GM13976 (cell line): ENCODE results near the gene VPS4B.
"Not testable (repeated sequence)": the region's sequence is repeated elsewhere in the genome, so short reads cannot be mapped to it uniquely, and the experiment has no call there.

Experiments used
- DNase-seq: peaks from one replicate; pipeline ENCODE4 v3.0.0; 2012; ENCODE audit warnings: low spot score
- in situ Hi-C: fragments of 300-500 bp; cut with MboI; formaldehyde crosslinking; loops from one replicate; pipeline ENCODE4 v1.12.0; 2022; ENCODE audit warnings: low sequenced_read_pairs, mixed read lengths, inconsistent platforms; ENCODE audit not compliant: unreplicated experiment
- TF ChIP-seq, protein P1 (sequence below): IDR thresholded peaks from 2 replicates; pipeline ENCODE4 v1.5.1; 2012; ENCODE audit warnings: borderline replicate concordance, mild to moderate bottlenecking; ENCODE audit not compliant: insufficient read depth; ENCODE audit errors: extremely low read depth, missing control alignments, control extremely low read depth

Gene VPS4B

DNA sequence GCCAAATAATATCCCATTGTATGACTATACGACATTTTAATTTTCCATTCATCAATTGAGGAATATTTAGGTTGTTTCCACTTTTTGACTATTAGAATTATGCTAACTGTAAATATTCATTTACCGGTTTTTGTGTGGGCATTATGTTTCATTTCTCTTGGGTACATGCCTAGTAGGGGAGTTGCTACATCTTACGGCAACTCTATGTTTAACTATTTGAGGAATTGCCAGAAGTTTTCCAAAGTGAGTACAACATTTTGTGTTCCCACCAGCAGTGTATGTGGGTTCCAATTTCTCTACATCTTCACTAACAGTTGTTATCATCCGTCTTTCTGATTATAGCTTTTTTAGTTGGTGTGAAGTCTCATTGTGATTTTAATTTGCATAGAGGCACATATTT lies 53.7 kb downstream of the VPS4B start:
- no peak for DNase-seq
- TF ChIP-seq, protein P1, sequence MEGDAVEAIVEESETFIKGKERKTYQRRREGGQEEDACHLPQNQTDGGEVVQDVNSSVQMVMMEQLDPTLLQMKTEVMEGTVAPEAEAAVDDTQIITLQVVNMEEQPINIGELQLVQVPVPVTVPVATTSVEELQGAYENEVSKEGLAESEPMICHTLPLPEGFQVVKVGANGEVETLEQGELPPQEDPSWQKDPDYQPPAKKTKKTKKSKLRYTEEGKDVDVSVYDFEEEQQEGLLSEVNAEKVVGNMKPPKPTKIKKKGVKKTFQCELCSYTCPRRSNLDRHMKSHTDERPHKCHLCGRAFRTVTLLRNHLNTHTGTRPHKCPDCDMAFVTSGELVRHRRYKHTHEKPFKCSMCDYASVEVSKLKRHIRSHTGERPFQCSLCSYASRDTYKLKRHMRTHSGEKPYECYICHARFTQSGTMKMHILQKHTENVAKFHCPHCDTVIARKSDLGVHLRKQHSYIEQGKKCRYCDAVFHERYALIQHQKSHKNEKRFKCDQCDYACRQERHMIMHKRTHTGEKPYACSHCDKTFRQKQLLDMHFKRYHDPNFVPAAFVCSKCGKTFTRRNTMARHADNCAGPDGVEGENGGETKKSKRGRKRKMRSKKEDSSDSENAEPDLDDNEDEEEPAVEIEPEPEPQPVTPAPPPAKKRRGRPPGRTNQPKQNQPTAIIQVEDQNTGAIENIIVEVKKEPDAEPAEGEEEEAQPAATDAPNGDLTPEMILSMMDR, result no peak
- in situ Hi-C loops, result no loop called here

DNA sequence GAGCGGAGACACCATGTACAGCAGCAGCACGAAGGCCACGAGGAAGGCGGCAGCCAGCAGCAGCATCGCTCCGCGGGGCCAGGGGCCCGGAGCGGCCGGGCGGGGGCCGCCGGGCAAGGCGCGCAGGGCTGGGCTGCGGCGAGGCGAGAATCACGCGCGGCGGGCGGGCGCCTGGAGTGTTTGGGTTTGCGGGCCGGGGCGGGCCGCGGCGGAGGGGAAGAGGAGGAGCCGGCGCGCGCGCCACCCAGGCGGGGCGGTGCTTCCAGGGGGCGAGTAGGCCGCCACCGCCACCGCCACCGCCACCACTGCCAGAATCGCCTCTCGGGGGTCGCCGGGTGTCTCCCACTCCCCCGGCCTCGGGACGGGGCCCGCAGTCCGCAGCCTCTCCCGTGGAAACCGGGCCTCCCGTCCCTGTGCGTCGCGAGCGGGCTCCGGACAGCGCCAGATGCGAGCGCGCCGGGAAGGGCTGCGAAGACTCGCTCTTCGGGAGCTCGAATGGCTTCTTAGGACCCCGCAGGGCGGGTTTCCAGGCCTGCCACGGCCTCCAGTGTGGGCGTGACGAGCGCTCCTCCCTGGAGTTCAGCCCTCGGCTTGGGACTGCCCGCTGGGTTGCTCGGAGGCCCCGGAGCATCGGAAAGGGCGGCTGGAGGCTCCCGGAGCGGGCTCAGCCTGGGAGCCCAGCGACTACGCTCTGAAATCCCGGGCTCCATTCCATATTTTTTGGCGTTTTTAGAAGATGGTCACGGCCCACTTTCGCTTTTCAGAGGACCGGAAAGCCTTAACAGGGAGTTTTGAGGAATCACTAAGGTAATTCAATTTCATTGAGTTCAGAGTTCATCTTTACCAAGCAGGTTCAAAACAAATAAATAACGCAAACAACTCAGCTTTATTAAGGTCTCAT lies 55.0 kb downstream of the VPS4B start, which contains the start of gene KDSR:
Gene KDSR (minus strand): TSS at position 154 of the 901 bp plus-strand sequence. CDS start 88 bp downstream, at position 66.
- TF ChIP-seq, protein P1, result no peak
- in situ Hi-C loops, result no loop called here
- DNase-seq, result peak; percentile 94

DNA sequence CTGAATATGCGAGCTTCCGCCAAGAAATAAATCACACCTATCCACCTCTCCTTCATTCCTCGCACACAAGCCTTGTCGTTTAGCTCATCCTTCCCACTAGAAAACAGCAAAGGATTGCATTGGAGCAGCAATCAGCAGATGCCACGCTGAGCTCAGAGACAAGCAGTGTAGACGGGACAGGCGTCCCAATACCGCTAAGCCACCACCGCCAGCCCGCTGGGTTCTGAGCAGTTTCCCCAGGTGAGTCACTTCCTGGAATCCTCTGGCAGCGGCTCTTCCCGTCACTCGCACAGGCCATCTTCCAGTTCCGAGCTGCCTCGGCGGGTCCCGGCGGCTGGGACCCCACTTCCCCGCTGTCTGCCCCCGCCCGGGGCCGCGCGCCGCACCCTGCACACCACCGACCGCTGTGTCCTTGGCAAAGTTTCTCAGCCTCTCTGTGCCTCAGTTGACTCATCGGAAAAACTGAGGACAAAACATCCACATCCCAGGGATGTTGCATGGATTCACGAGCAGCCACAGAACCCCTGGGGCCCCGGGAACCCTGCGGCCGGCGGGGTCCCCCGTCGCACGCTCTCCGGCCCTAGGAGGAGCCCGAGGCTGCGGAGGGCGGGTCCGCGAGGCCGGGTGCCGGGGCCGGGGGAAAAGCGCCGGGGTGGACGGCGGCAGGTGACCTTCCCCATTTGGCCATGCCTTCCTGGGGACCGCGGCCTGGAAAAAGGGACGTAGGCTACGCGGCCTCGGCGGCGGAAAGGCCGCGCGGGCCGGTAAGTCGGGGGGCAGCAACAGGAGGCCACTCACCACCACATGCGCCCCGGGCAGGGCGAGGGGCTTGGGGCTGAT lies 55.8 kb downstream of the VPS4B start:
- in situ Hi-C loops, result no loop called here
- TF ChIP-seq, protein P1, result no peak
- peak; percentile 75 for DNase-seq

- DNase-seq, result peak; percentile 34
- TF ChIP-seq, protein P1, result no peak
- in situ Hi-C loops, result no loop called here
Observed at GRCh38 chr18:63365876-63366212, 56.4 kb downstream of the VPS4B start.

DNA sequence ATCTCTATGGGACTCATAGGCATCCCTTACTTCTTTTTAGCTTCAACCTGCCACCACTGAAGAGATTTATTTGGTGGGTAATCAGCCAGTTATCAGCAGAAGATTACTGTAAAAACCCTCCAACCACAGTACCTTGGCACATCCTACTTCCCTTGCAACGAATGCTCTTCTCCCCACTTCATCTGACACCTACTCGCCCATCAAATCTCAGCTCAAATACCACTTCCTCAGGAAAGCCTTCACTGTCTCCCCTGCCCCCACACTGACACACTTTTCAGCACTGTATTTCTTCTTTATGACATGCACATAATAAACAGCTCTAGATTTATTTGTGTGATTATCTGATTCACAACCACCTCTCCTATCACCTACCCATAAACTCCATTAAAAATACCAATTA lies 58.3 kb downstream of the VPS4B start:
- in situ Hi-C loops, result no loop called here
- no peak for DNase-seq
- TF ChIP-seq, protein P1, result no peak

- in situ Hi-C loops, DNase-seq: not testable (repeated sequence)
Observed at GRCh38 chr18:63363420-63363819, 58.9 kb downstream of the VPS4B start.
